ENCODE data around the gene KRT38.
"Not testable (repeated sequence)": the region's sequence is repeated elsewhere in the genome, so short reads cannot be mapped to it uniquely, and the experiment has no call there.

Gene KRT38

GRCh38 chr17:41420134-41420533 is 20.6 kb downstream of the KRT38 start:
- DNase-seq: no peak

DNA sequence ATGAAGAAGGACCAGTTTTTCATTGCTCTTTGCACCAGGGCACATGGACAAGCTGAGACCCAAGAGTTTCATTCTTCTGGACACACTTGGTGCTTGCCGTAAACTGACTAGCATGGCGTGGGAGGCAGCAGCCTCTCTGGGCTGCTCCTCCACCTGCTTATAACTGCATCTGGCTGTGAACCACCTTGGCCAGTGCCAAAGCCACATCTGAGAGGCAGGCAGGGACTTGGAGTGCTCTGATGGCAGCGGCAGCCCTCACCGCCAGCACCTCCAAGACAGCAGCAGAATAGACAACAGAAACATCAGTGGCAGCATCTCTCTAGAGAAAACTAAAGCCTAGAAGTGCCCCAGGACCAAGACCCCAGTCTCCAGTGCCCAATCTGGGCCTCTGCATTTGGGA is 21.1 kb downstream of the KRT38 start:
- no peak for DNase-seq

DNA sequence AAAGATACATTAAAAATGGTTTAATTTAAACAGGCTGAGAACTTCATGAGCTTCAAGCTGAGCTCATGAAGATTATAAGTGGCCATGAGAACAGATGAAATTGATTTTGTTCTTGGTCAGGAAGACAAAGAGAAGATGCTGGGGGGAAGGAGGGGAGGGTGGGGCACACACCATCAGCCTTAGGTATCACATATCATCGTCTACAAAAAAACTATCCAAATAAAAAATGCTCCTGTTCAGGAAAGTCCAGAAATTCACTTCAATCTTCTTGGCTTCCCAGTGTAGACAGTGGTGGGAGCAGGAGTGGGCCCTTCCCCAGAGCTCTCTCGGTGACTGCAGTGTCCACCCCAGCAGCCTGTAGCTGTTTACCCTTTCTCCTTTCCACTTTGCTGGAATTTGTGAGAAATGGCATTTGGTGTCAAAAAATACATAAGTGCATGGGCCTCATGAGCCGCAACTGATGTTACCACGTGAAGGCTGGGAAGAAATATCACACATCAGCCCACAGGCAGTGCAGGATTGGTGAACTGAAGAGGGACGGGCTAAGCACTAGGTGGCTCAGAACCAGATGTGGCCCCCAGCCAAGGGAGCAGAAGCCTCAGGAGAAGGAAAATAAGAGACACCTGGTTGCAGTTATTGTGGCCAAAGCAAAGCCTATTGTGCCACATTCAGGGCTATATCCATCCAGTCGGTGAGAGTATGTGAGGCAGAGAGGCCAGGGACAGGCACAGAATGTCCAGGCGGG is 22.5 kb downstream of the KRT38 start:
- DNase-seq: no peak

DNA sequence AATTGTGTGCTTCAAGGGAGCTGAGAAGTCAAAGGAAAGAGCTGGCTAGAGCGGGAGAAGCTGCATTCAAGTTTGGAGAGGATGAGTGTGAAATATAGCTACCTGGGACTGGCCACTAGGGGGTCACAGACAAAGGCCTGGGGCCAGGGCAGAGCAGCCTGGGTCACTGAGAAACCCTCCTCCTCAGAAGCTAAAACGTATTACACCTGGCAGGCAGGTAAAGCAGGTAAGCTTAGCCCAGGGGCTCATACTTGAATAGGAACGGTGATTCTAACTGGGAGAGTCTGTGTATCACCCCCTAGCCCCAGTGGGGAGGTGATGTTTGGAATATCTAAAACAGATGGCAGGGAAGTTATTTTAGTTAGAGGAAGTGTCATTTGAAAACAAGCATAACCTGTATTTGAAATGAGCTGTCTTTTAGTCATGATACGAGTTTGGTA is 23.2 kb downstream of the KRT38 start:
- DNase-seq: no peak

GRCh38 chr17:41417127-41417526 is 23.7 kb downstream of the KRT38 start:
- DNase-seq: no peak

- no peak for DNase-seq
Measured at GRCh38 chr17:41416479-41416878, 24.3 kb downstream of the KRT38 start.

- no peak for DNase-seq
Measured at GRCh38 chr17:41415833-41416335, 24.9 kb downstream of the KRT38 start.

GRCh38 chr17:41415411-41415810 is 25.4 kb downstream of the KRT38 start:
- DNase-seq: no peak

DNA sequence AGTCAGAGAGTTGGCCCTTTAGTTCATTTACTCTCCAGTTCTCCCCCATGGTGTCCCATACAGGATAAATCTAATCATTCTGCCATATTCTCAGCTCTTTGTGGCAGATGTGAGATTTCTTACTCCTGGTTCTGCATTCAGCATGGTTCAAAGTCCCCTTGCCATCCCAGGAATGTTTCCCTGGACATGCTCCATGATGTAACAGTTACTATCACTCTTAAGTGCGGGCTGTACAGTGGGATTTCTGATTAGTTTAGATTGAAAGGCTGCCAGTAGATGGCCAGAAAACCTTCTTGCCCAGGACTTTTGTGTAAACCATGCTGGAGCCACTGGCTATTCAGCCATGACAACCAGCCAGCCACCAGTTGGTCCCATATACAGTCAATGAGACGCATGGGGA is 26.8 kb downstream of the KRT38 start:
- no peak for DNase-seq

DNA sequence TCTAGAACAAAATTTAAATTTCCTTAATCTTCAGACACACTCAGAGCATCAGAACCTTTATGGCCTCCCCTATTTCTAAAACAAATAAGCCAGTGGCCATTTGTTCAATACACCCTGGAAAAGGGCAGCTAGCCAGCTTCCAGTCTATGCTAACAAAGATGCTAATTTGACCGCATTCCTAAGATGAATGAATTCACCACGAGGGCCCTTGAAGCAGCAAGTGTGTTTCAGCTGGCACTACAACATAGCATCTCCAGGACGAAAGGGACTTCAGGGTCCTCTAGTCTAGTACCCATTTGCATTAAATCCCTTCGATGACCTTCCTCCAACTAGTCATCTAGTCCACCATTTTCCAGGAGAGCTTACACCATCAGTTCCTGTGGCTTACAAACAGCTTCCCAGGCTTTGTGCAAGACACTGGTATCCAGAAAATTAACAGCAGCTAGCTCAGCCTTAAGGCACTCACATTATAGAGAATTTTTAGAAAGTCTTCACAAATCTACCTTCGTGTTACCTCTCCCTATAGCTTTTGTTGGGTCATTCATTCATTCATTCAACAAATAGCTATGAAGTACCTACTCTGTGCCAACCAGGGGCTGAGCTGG is 27.3 kb downstream of the KRT38 start:
- no peak for DNase-seq

DNA sequence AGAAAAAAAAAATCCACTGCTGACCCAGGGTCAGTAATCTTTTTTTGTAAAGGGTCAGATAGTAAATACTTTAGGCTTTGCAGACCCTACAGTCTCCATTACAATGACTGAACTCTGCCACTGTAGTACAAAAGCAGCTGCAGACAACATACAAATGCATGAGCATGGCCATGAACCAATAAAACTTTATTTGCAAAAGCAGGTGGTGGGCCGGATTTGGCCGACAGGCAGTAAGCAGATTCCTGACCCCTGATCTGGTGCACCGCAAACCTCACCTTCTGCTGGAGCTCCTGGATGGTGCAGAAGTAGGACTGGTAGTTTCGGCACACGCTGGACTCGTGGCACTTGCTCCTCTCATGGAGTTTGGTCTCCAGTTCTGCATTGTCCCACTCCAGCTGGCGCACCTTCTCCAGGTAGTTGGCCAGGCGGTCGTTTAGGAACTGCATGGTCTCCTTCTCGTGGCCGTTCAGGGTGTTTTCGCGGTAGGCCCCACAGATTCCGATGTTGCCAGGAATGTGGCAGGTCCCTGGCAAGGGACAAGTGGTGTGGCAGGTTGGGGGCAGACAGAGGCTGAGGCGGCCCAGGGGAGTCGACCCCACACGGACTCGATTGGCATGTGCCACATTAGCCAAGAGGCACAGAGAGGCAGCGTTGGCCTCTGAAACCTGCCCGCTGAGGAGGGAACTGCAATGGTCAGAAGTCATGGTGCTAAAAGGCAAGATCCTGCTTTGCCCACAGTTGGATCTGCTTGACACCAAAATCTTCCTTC is 29.5 kb downstream of the KRT38 start:
- DNase-seq: no peak

- DNase-seq: no peak
Measured at GRCh38 chr17:41407226-41407625, 33.6 kb downstream of the KRT38 start.

GRCh38 chr17:41406205-41406604 is 34.6 kb downstream of the KRT38 start:
- no peak for DNase-seq

- peak; percentile 27 for DNase-seq
Measured at GRCh38 chr17:41404024-41404671, 36.6 kb downstream of the KRT38 start.

GRCh38 chr17:41403404-41404023 is 37.3 kb downstream of the KRT38 start:
- DNase-seq: no peak

- no peak for DNase-seq
Measured at GRCh38 chr17:41402161-41402560, 38.6 kb downstream of the KRT38 start.

- no peak for DNase-seq
Measured at GRCh38 chr17:41396996-41397660, 43.7 kb downstream of the KRT38 start, which contains the start of gene KRT31. Gene KRT31, minus strand, starts transcription at chr17:41397608. Its CDS starts 69 bp downstream, at chr17:41397539.

DNA sequence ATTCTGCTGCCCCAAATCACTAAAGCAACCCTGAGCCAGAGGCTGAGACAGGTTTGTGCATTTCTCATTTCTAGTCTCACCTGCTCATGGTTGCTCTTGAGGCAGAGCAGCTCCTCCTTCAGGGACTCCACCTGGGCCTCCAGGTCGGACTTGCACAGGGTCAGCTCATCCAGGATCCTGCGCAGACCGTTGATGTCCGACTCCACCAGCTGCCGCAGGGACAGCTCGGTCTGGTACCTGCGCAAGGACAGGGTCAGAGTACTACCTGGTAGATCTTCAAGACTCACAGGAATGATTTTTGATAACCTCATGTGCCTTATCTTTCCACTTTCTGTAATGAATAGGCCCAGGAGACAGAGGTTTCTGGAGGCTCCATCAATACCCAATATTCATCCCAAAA is 44.4 kb downstream of the KRT38 start:
- DNase-seq: no peak

DNA sequence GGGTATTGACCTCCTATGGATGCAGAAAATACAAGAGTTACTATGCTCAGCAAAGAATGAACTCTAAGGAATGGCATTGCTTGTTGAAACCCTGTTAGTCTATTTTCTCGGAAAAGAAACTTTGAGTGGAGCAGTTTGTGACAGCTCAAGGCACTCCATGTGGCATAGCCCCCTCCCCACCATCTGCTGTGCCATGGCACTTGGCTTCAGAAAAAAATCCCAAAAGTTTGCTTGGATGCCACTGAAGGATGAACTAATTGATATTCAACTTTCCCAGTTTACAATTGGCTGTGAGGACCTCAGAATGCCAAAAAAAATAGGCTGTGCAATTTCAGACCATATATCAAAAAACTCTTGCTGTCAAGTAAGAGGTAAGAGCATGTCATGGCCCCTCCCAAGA is 45.2 kb downstream of the KRT38 start:
- DNase-seq: no peak

DNA sequence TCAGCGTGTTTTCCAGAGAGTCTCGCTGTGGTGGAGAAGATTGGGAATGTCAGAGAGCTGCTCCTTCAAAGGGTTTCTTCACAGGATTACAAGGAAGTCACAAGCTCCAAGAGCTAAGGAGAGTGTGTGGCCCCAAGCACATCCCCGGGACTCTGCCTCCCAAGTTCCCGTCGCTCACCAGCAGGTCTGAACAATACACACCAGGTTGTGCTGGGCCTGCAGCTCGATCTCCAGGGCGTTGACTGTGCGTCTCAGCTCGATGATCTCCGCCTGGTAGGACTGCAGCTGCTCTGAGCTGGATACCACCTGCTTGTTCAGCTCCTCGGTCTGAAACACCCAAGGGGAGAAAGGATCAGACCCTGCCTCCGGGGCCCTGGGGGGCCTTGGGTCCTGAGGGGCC is 45.7 kb downstream of the KRT38 start:
- not testable (repeated sequence) for DNase-seq

DNA sequence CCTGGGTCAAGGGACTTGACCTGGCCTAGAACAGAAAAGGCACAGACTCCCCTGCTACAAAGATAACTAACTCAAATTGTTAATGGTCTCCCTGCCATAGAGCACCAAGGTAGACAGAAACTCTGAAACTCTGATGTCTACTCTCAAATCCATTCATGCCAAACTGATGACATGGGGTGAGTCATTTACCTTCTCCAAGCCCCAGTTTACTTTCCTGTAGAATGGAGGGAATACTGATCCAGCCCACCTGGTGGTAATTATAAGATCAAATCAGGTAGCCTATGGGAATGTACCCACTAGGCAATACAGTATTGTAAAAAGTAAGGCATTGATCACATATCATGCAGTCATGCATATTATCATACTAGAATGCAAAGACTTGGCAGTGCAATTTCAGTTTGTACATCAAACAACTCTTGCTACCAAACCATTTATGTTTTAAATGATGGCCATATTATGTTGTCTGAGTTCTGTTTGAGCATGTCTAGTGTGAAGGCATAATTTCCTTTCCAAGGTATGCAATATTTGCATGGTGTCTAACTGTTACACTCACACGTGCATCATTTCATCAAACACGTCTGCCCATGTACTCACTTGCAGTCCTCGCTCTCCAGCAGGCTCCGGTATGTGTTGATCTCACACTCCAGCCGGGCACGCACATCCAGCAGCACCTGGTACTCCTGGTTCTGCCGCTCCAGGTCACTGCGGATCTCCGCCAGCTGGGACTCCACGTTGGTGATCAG is 46.4 kb downstream of the KRT38 start:
- DNase-seq: no peak
